Skeletal muscle tissue (tissue), 4 donors: Measurements from ENCODE around the gene ATP6V1B1. TPM values are rescaled to one million over a fixed set of nuclear protein-coding genes. Genes with fewer than 3 reads are reported as not detected.
A peak's percentile ranks its signal among the peaks of the same experiment; 100 is the strongest.

ENCODE experiments used
- H3K27ac ChIP-seq: one replicate; pipeline ENCODE4 v1.7.0; 2013; ENCODE audit warnings: mild to moderate bottlenecking, low read depth, low read length, inconsistent platforms
- H3K27me3 ChIP-seq, 3 donors: one replicate each; pipeline ENCODE4 v1.7.0; 2013; ENCODE audit warnings: low read length in 3 of 3; ENCODE audit not compliant: control insufficient read depth in 3 of 3, insufficient read depth in 3 of 3
- H3K36me3 ChIP-seq, 3 donors: one replicate each; pipeline ENCODE4 v1.7.0; 2013; ENCODE audit warnings: low read length in 3 of 3; ENCODE audit not compliant: control insufficient read depth in 3 of 3, insufficient read depth in 3 of 3
- H3K4me1 ChIP-seq, 3 donors: one replicate each; pipeline ENCODE4 v1.7.0; 2013; ENCODE audit warnings: low read length in 3 of 3, mild to moderate bottlenecking in 3 of 3; ENCODE audit not compliant: control insufficient read depth in 3 of 3, insufficient read depth in 3 of 3
- H3K4me3 ChIP-seq, 3 donors: one replicate each; pipeline ENCODE4 v1.7.0; 2013; ENCODE audit warnings: low read length in 3 of 3
- H3K9ac ChIP-seq, 3 donors: one replicate each; pipeline ENCODE4 v1.7.0; 2013; ENCODE audit warnings: low read length in 3 of 3, mild to moderate bottlenecking in 3 of 3, moderate library complexity in 2 of 3, low read depth in 1 of 3
- H3K9me3 ChIP-seq, 3 donors: one replicate each; pipeline ENCODE4 v1.7.0; 2013; ENCODE audit warnings: low read length in 3 of 3; ENCODE audit not compliant: control insufficient read depth in 3 of 3
- total RNA-seq: library from RNA; depleted of rRNA; stranded (reverse); fragments of >200 nt; gene quantifications from one replicate; pipeline ENCODE4 v1.2.3, GENCODE V29; 2014
- donor health status: Osteomylitis.

The ATP6V1B1 gene
- 1.6 TPM for total RNA-seq

DNA sequence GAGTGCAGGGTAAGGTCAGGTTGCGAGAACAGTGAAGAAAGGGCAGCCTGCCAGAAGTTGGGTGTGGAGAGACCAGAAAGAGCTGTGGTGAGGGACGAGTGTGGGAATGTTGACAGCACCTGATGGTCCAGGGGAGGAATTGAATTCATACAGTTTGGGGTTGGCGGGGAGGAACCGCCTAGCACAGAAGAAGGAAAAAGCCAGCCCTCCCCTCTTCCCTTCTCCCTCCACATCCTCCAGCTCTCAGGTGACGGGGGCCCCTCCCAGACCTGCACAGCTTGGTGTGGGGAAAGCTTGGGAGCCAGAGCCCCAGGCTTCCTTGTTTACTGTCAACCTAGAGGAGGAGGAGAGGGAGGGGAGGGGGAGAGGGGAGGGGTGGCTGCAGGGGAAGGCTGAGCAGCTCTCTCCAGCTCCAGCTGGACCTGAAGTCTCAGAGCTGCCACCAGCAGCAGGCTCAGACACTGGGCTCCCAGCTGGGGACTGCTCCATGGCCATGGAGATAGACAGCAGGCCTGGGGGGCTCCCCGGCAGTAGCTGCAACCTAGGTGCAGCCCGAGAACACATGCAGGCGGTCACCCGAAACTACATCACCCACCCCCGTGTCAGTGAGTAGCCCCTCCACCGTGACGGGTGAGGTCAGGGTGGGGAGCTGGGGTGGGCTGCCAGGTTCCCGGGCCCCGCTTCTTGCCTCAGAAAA is at the start of gene ATP6V1B1:
Gene ATP6V1B1 (plus strand): TSS at position 433 of the 697 bp plus-strand sequence. CDS start 55 bp downstream, at position 488.
- Histone ChIP-seq H3K27me3 (peaks cover 0 to 20% (median 5%) of the 10 kb centered on the region in 3 donors), H3K36me3 (no peaks in the 10 kb centered on the region), H3K9ac (no peak within 1 kb of the TSS), H3K4me1 (no peaks in the 10 kb centered on the region), H3K27ac (no peak within 1 kb of the TSS), H3K4me3 (no peak within 1 kb of the TSS), H3K9me3 (no peaks in the 10 kb centered on the region)

DNA sequence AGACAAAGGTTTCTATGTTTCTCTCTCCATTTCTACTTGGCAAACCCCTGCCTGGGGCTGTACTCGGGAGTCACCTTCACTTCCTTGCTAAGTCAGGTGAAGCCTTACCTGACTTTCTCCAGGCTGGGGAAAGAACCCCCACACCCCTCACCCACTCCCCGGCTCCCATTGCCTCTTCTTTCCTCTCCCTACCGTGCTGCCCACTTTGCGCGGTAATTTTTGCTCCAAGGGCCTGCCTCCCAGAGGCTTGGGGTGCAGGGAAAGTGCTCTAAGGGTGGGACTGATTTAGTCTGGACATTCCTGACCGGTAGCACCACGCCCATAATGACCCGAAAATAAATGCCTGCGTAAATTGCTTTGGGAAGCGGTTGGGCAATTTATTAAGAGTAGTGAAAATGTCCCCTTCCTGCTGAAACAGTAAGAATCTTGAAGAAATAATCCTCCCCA is 49.1 kb upstream of the ATP6V1B1 start:
- Histone ChIP-seq H3K36me3 (no peaks in the 10 kb centered on the region), H3K27me3 (peaks cover 60 to 78% (median 71%) of the 10 kb centered on the region in 3 donors), H3K9ac (no peak overlapping the region), H3K27ac (no peak overlapping the region), H3K4me3 (no peak overlapping the region), H3K9me3 (peaks cover 0 to 5% (median 0%) of the 10 kb centered on the region in 3 donors), H3K4me1 (peaks cover 15 to 16% (median 16%) of the 10 kb centered on the region in 3 donors)

DNA sequence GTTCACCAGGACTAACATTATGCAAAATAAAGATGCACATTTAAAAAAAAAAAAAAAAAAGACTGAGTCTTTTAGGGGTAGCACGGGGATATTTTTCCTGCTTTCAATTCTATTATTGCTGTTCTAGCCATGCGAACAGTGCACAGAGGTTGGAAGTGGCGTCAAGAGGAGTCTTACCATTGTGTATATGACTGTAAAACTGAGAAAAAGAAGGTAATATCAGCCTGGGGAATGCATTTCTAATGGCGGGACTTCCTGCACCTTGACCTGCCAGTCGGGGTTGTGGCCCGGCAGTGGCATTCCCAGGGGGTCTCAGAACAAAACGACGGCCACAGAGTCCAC is 48.5 kb upstream of the ATP6V1B1 start:
- H3K4me1 ChIP-seq = peaks cover 15 to 16% (median 16%) of the 10 kb centered on the region in 3 donors
- peak overlapping the region in 1 of 3 donors; percentile 66 for H3K9ac ChIP-seq
- peaks cover 66 to 81% (median 77%) of the 10 kb centered on the region in 3 donors for H3K27me3 ChIP-seq
- H3K9me3 ChIP-seq = peaks cover 0 to 5% (median 0%) of the 10 kb centered on the region in 3 donors
- H3K36me3 ChIP-seq = no peaks in the 10 kb centered on the region
- no peak overlapping the region for H3K27ac ChIP-seq
- H3K4me3 ChIP-seq = peak overlapping the region; percentile 52 to 69 (median 64)

DNA sequence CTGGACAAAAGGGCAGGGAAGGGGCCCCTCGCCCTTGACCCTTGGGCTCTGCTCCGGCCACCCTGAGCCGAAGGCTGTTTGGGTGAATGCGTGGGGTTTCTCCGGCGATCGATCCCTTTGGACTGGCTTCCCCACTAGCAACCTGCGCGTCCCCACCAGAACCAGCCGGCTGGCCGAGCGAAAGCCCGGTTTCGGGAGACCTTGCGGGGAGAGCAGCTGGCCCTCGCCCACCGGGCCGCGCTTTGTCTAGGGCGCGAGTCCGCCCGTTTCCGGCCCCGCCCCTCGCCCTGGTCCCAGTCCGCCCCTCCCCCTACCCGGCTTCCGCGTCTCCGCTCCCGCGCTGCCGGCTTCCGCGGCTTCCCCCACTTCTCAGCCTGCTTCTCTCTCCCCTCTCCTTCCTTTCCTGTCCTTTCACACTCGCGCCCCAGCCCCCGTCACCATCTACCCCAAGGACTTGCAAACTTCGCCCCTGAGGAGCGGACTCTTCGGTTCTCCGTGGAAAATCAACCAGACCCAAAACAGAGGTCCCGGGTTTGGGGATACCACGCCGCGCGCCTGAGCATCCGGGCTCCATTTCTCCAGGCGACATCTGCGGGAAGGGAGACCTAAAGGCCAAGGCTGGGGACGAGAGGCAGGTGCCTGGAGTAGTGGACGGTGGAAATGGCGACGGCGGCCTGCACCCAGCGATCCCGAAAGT is 48.0 kb upstream of the ATP6V1B1 start:
- Histone ChIP-seq H3K4me1 (peaks cover 15 to 16% (median 16%) of the 10 kb centered on the region in 3 donors), H3K36me3 (no peaks in the 10 kb centered on the region), H3K9ac (peak overlapping the region in 1 of 3 donors; percentile 66), H3K9me3 (peaks cover 0 to 5% (median 0%) of the 10 kb centered on the region in 3 donors), H3K4me3 (peak overlapping the region; percentile 52 to 69 (median 64)), H3K27ac (no peak overlapping the region), H3K27me3 (peaks cover 63 to 78% (median 75%) of the 10 kb centered on the region in 3 donors)

- Histone ChIP-seq H3K27me3 (peaks cover 66 to 72% (median 70%) of the 10 kb centered on the region in 3 donors), H3K4me3 (peak overlapping the region in 2 of 3 donors; percentile 64 to 69), H3K9ac (peak overlapping the region in 1 of 3 donors; percentile 25), H3K36me3 (no peaks in the 10 kb centered on the region), H3K27ac (no peak overlapping the region), H3K9me3 (peaks cover 0 to under 1% (median 0%) of the 10 kb centered on the region in 3 donors), H3K4me1 (peaks cover 15 to 16% (median 16%) of the 10 kb centered on the region in 3 donors)
Observed at GRCh38 chr2:70888366-70888922, 47.3 kb upstream of the ATP6V1B1 start.

- Histone ChIP-seq H3K4me3 (peak overlapping the region in 2 of 3 donors; percentile 49 to 69), H3K9ac (no peak overlapping the region), H3K36me3 (no peaks in the 10 kb centered on the region), H3K4me1 (peaks cover 15 to 16% (median 16%) of the 10 kb centered on the region in 3 donors), H3K27me3 (peaks cover 65 to 70% (median 70%) of the 10 kb centered on the region in 3 donors), H3K27ac (no peak overlapping the region), H3K9me3 (no peaks in the 10 kb centered on the region)
Observed at GRCh38 chr2:70888923-70889715, 46.6 kb upstream of the ATP6V1B1 start.

DNA sequence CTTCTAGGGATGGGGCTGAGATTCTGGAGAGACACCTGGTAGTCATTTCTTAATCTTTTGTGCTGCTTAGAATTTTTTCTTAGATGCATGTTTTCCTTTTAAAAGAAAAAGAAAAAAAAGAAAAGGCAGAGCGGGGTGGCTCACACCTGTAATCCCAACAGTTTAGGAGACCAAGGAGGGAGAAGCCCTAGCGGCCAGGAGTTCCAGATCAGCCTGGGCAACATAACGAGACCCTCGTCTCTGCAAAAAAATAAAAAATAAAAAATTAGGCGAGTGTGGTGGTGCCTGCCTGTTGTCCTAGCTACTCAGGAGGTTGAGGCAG is 46.0 kb upstream of the ATP6V1B1 start:
- Histone ChIP-seq H3K36me3 (no peaks in the 10 kb centered on the region), H3K27ac (no peak overlapping the region), H3K4me1 (peaks cover 15 to 16% (median 16%) of the 10 kb centered on the region in 3 donors), H3K4me3 (no peak overlapping the region), H3K9me3 (no peaks in the 10 kb centered on the region), H3K27me3 (peaks cover 64 to 68% (median 65%) of the 10 kb centered on the region in 3 donors), H3K9ac (no peak overlapping the region)

GRCh38 chr2:70890469-70891065 is 45.1 kb upstream of the ATP6V1B1 start:
- Histone ChIP-seq H3K27ac (no peak overlapping the region), H3K4me1 (peaks cover 15 to 16% (median 16%) of the 10 kb centered on the region in 3 donors), H3K9me3 (no peaks in the 10 kb centered on the region), H3K4me3 (no peak overlapping the region), H3K27me3 (peaks cover 63 to 64% (median 63%) of the 10 kb centered on the region in 3 donors), H3K36me3 (no peaks in the 10 kb centered on the region), H3K9ac (no peak overlapping the region)
